ENCODE results near the gene LRRN2. TPM values are rescaled to one million over a fixed set of nuclear protein-coding genes. Genes with fewer than 3 reads are reported as not detected.

Gene LRRN2
- total RNA-seq, 1 donor from 2014 or later = 3.9 TPM

DNA sequence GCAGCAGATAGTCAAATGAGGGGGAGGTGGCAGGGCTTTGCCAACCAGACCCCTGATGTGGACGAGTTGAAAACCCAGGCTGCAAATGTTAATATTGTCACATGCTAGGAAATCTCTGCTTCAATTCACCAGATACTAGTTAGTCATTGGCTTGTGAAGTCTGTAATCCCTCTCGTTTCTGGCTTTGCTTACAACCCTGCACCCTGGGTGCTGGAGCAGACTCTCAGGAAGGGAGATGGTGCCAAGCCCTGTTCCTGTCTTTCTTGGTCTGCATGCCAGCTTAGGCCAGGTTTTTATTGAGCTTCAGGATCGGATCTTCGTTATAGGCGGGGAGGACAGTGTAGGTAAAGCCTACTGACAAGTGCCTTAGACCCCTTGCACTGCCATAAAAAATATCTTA, 116.1 kb downstream of the LRRN2 start:
- H3K4me1 Mint-ChIP-seq = peaks cover 53% of the 10 kb centered on the region
- DNase-seq (ENCODE audit: low spot score in 2 of 2, unreplicated experiment in 2 of 2) = no peak
- peaks cover 2% of the 10 kb centered on the region for H3K36me3 Mint-ChIP-seq

DNA sequence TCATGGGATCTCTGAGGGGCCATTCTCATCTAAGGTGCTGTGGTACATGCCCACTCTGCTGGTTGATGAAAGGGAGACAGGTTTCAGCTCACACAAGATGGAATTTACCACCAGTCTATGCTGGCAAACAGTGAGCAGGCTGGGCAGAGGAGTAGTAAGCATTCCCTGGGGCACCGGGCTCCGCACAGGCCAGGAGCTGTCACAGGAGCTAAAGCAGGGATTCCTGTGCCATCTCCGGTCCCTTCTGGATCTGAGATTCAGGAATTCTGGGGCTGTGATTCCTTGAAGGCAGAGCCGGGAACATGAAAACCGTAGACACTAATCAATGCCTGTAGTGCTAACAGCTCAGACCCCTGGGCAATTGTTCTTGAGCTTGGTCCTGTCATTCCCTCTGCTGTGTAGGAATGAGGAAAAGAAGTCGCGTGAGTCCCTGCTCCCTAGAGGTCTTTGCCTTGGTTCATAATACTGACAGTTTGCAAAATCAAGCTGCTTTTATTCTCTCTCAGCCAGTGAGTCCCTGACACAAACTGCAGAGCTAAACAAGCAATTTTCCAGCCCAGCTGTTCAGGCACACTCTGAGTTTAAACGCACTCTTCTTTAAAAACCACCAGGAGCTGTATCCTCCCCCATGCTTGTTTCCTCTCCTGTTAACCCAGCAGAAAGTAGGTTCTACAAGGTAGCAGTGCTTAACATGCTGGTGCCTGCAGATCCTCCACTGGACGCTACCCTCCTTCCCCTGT, 116.8 kb downstream of the LRRN2 start:
- TF ChIP-seq, protein P1, sequence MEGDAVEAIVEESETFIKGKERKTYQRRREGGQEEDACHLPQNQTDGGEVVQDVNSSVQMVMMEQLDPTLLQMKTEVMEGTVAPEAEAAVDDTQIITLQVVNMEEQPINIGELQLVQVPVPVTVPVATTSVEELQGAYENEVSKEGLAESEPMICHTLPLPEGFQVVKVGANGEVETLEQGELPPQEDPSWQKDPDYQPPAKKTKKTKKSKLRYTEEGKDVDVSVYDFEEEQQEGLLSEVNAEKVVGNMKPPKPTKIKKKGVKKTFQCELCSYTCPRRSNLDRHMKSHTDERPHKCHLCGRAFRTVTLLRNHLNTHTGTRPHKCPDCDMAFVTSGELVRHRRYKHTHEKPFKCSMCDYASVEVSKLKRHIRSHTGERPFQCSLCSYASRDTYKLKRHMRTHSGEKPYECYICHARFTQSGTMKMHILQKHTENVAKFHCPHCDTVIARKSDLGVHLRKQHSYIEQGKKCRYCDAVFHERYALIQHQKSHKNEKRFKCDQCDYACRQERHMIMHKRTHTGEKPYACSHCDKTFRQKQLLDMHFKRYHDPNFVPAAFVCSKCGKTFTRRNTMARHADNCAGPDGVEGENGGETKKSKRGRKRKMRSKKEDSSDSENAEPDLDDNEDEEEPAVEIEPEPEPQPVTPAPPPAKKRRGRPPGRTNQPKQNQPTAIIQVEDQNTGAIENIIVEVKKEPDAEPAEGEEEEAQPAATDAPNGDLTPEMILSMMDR (IDR thresholded peaks at IDR 0.05; ENCODE audit: unreplicated experiment) = no peak
- Mint-ChIP-seq H3K4me1 (peaks cover 47% of the 10 kb centered on the region), H3K4me3 (no peak overlapping the region), H3K36me3 (peaks cover 2% of the 10 kb centered on the region), H3K27ac (no peak overlapping the region), H3K9me3 (no peaks in the 10 kb centered on the region), H3K27me3 (ENCODE audit: low read depth) (no peaks in the 10 kb centered on the region)
- no peak for DNase-seq (ENCODE audit: low spot score in 2 of 2, unreplicated experiment in 2 of 2)

More for the DNA sequence above, 116.1 kb downstream of the LRRN2 start:
- Mint-ChIP-seq H3K4me3 (no peak overlapping the region), H3K27ac (no peak overlapping the region), H3K9me3 (no peaks in the 10 kb centered on the region), H3K27me3 (ENCODE audit: low read depth) (no peaks in the 10 kb centered on the region)
- TF ChIP-seq, protein P1 (IDR thresholded peaks at IDR 0.05; ENCODE audit: unreplicated experiment) = no peak

Other genes starting within 250 kb of the LRRN2 start
- 36.3 to 39.6 TPM (median 39.5 TPM) in 3 replicates for gene PIK3C2B, start 190.9 kb downstream of the LRRN2 start, total RNA-seq
- gene MDM4, start 169.3 kb downstream of the LRRN2 start, total RNA-seq = 132 to 154 TPM (median 136 TPM) in 3 replicates
- 0.35 to 0.72 TPM (median 0.72 TPM) in 3 replicates for gene NFASC, start 185.1 kb upstream of the LRRN2 start, total RNA-seq

All from mesothelial cell of epicardium (in vitro differentiated cells).